Choroid plexus epithelial cell (primary cell): ENCODE measurements around the gene CH25H.
"Not testable (repeated sequence)": the region's sequence is repeated elsewhere in the genome, so short reads cannot be mapped to it uniquely, and the experiment has no call there.

Experiments
- DNase-seq: peaks from one replicate; pipeline ENCODE4 v3.0.0-alpha.2; 2010; ENCODE audit warnings: low read depth
- H3K4me3 ChIP-seq: 2 replicates; pipeline ENCODE4 v1.5.1; 2011; ENCODE audit warnings: low read depth, mild to moderate bottlenecking, control low read depth, low read length, moderate library complexity
- CTCF ChIP-seq: conservative IDR thresholded peaks from 2 replicates; pipeline ENCODE4 v1.5.1; 2011; ENCODE audit warnings: low read depth, mild to moderate bottlenecking, control low read depth, inconsistent platforms, low read length, moderate library complexity

The CH25H gene

GRCh38 chr10:89207181-89207800, at the start of gene CH25H:
Gene CH25H, minus strand, starts transcription at chr10:89207317. Its CDS starts 25 bp downstream, at chr10:89207292.
- DNase-seq = peak; percentile 82
- peak within 1 kb of the TSS; percentile 63 for H3K4me3 ChIP-seq
- no peak for TF ChIP-seq CTCF

- no peak overlapping the region for H3K4me3 ChIP-seq
- no peak for DNase-seq
- no peak for TF ChIP-seq CTCF
Observed at GRCh38 chr10:89256340-89256739, 49.2 kb upstream of the CH25H start.

GRCh38 chr10:89255793-89256192, 48.7 kb upstream of the CH25H start:
- no peak overlapping the region for H3K4me3 ChIP-seq
- no peak for TF ChIP-seq CTCF
- no peak for DNase-seq

GRCh38 chr10:89255091-89255579, 48.0 kb upstream of the CH25H start:
- H3K4me3 ChIP-seq, DNase-seq: not testable (repeated sequence)

GRCh38 chr10:89252225-89252585, 45.1 kb upstream of the CH25H start:
- TF ChIP-seq CTCF = no peak
- H3K4me3 ChIP-seq = peak overlapping the region; percentile 98
- no peak for DNase-seq

GRCh38 chr10:89251409-89252224, 44.5 kb upstream of the CH25H start, which contains the start of gene LIPA:
Gene LIPA, minus strand, starts transcription at chr10:89251775. Its CDS starts 4,127 bp downstream, at chr10:89247648.
- peak; percentile 98 for DNase-seq
- peak within 1 kb of the TSS; percentile 98 for H3K4me3 ChIP-seq
- no peak for TF ChIP-seq CTCF

- H3K4me3 ChIP-seq = peak overlapping the region; percentile 98
- no peak for TF ChIP-seq CTCF
- no peak for DNase-seq
Observed at GRCh38 chr10:89250865-89251408, 43.8 kb upstream of the CH25H start.
